ENCODE data around the gene ARMC3. TPM values are rescaled to one million over a fixed set of nuclear protein-coding genes. Genes with fewer than 3 reads are reported as not detected.
A peak's percentile ranks its signal among the peaks of the same experiment; 100 is the strongest.

Gene ARMC3
- total and polyA plus RNA-seq, 11 donors: not detected

DNA sequence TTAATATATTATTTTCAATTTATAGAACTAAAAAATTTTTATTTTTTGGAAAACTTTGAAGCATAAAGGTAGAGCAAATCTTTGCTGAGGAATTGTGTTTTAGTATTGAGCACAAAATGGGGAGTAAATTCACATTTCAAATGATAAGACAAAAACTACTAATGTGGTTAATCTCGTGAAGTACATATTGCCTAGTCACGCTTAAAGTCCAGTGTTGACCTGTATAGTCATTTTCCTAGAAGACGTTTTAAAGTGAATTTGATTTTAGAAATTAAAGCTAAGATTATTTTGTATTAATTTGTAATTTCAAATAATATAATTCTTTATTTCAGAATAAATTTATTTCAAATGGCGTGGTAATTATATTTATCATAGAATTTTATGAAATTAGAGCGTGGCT is 110.3 kb downstream of the ARMC3 start:
- intact Hi-C loops (cut with DNase I): no loop called here
- Histone ChIP-seq H3K27me3 (peaks cover 0 to 4% (median 0%) of the 10 kb centered on the region in 9 donors), H3K27ac (no peak overlapping the region), H3K9me3 (peaks cover 0 to 14% (median 0%) of the 10 kb centered on the region in 12 donors), H3K4me1 (peaks cover 0 to 5% (median 0%) of the 10 kb centered on the region in 12 donors), H3K36me3 (no peaks in the 10 kb centered on the region), H3K4me3 (no peak overlapping the region)
- TF ChIP-seq POLR2A (IDR thresholded peaks at IDR 0.05) (no peak), CTCF (IDR thresholded peaks at IDR 0.05) (no peak)
- DNase-seq (no peak), ATAC-seq (no peak)
- 91 to 95% (median 93%) methylated on average over 5 of the region's 5 CpGs for WGBS, 4 donors

- H3K9me3 ChIP-seq: peaks cover 0 to 10% (median 0%) of the 10 kb centered on the region in 12 donors
- H3K4me3 ChIP-seq: no peak overlapping the region
- peaks cover 0 to 5% (median 0%) of the 10 kb centered on the region in 12 donors for H3K4me1 ChIP-seq
- no peak for ATAC-seq
- 90 to 95% (median 93%) methylated on average over 2 of the region's 2 CpGs for WGBS, 4 donors
- peaks cover 0 to 4% (median 0%) of the 10 kb centered on the region in 9 donors for H3K27me3 ChIP-seq
- no peaks in the 10 kb centered on the region for H3K36me3 ChIP-seq
- DNase-seq: no peak
- H3K27ac ChIP-seq: no peak overlapping the region
- TF ChIP-seq CTCF (IDR thresholded peaks at IDR 0.05) (no peak), POLR2A (IDR thresholded peaks at IDR 0.05) (no peak)
- intact Hi-C loops (cut with DNase I): no loop called here
Measured at GRCh38 chr10:23040002-23040401, 112.1 kb downstream of the ARMC3 start.

GRCh38 chr10:23046027-23046426 is 118.2 kb downstream of the ARMC3 start:
- Histone ChIP-seq H3K9me3 (peaks cover 0 to 9% (median 0%) of the 10 kb centered on the region in 12 donors), H3K4me1 (peaks cover 0 to 12% (median 0%) of the 10 kb centered on the region in 12 donors), H3K4me3 (no peak overlapping the region), H3K27ac (no peak overlapping the region), H3K36me3 (no peaks in the 10 kb centered on the region), H3K27me3 (no peaks in the 10 kb centered on the region)
- WGBS, 4 donors: 23 to 40% (median 30%) methylated on average over 4 of the region's 4 CpGs
- ATAC-seq (no peak), DNase-seq (no peak)
- intact Hi-C loops (cut with DNase I): no loop called here
- no peak for TF ChIP-seq CTCF (IDR thresholded peaks at IDR 0.05)
- no peak for TF ChIP-seq POLR2A (IDR thresholded peaks at IDR 0.05)

- H3K27ac ChIP-seq: peak overlapping the region in 2 of 12 donors; percentile 3 to 42
- peak; percentile 64 to 86 (median 74) for ATAC-seq
Measured at GRCh38 chr10:23047201-23048050, 119.6 kb downstream of the ARMC3 start.

More at GRCh38 chr10:23047201-23048050, 119.6 kb downstream of the ARMC3 start:
- Histone ChIP-seq H3K9me3 (peaks cover 0 to 8% (median 0%) of the 10 kb centered on the region in 12 donors), H3K4me3 (no peak overlapping the region), H3K36me3 (no peaks in the 10 kb centered on the region), H3K27me3 (no peaks in the 10 kb centered on the region), H3K4me1 (peaks cover 0 to 12% (median 0%) of the 10 kb centered on the region in 12 donors)
- TF ChIP-seq POLR2A (IDR thresholded peaks at IDR 0.05): no peak
- TF ChIP-seq CTCF (IDR thresholded peaks at IDR 0.05): no peak
- intact Hi-C loops (cut with DNase I): no loop called here
- WGBS, 4 donors: 42 to 47% (median 44%) methylated on average over 9 of the region's 9 CpGs
- DNase-seq: no peak

All from heart left ventricle (tissue), 16 donors.